GM12801 (cell line): ENCODE data around the gene TCF25.

Source experiments
- CTCF ChIP-seq: IDR thresholded peaks from one replicate; pipeline ENCODE4 v1.5.1; 2011; ENCODE audit warnings: control low read depth; ENCODE audit not compliant: insufficient read length; ENCODE audit errors: extremely low read depth

TCF25 gene

GRCh38 chr16:89908236-89908635, 34.8 kb downstream of the TCF25 start:
- TF ChIP-seq CTCF: no peak

GRCh38 chr16:89909777-89910716, 36.7 kb downstream of the TCF25 start:
- TF ChIP-seq CTCF: no peak

- TF ChIP-seq CTCF: no peak
Observed at GRCh38 chr16:89910717-89911354, 37.4 kb downstream of the TCF25 start.

GRCh38 chr16:89911375-89911774, 38.0 kb downstream of the TCF25 start:
- no peak for TF ChIP-seq CTCF

GRCh38 chr16:89912143-89912542, 38.8 kb downstream of the TCF25 start:
- TF ChIP-seq CTCF: no peak

- no peak for TF ChIP-seq CTCF
Observed at GRCh38 chr16:89912627-89913026, 39.2 kb downstream of the TCF25 start.
